Measurements from ENCODE around the gene SLIT3.

SLIT3 gene

DNA sequence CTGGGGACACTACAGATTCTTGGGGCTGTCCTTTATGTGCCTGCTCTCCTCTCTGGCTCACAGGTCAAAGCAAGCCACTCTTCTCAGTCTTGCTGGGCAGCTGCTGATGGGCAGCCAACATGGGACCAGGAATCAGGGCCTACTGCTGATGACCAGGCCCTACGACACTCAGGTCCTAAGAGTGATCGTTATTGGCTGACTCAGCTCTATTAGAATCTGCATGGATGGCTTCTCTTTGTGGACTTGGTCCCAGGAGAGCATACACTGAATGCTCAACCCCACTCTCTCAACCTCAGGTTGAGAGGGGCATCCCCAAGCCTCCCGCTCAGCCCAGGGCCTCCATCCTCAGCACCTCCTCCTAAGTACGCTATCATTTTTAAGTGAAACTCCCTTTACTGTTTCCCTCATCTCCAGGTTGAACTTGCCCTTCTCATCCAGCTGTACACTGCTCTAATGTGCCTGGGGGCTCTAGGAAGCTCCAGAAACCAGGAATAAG, 471.0 kb downstream of the SLIT3 start:
- POLR2A ChIA-PET = no interaction called here

DNA sequence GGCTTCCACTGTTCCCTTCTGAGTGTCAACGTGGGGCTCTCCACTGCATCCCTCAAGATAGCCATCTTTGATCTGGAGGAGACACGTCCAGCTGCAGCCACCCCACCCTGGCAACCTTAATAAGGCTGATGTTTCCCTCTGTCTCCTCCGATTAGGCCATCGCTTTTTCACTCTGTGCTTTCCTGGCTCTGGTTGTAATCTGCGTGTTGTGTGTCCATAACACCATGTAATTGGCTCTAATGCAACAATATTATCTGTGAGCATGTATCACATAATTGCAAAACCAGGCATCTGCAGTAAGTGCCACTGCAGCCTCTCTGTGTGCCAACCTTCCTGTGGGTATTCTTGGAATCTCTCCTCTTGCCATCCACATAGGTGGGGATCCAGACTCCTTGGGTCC, 471.9 kb downstream of the SLIT3 start:
- H3K4me3 ChIP-seq (ENCODE audit: low read depth, low read length) = no peak overlapping the region
- POLR2A ChIA-PET = no interaction called here
- TF ChIP-seq ZNF132 (tag by site-specific recombination; IDR thresholded peaks at IDR 0.05; ENCODE audit: borderline replicate concordance) = no peak
- no peak for TF ChIP-seq ZNF274 (IDR thresholded peaks at IDR 0.05; ENCODE audit: low read length)
- no peak for TF ChIP-seq ZNF274 (tag by site-specific recombination; IDR thresholded peaks at IDR 0.05; ENCODE audit: borderline replicate concordance)
- no peak for TF ChIP-seq ZNF747 (tag by site-specific recombination; IDR thresholded peaks at IDR 0.05)
- TF ChIP-seq ZNF621 (tag by site-specific recombination; IDR thresholded peaks at IDR 0.05) = no peak
- no peak for TF ChIP-seq PRDM1 (tag by site-specific recombination; IDR thresholded peaks at IDR 0.05)
- TF ChIP-seq ZNF140 (tag by site-specific recombination; IDR thresholded peaks at IDR 0.05) = no peak
- no peak for TF ChIP-seq ZFP69B (tag by site-specific recombination; IDR thresholded peaks at IDR 0.05)
- no peak for TF ChIP-seq ZSCAN30 (tag by site-specific recombination; IDR thresholded peaks at IDR 0.05)
- no peak for TF ChIP-seq ZNF138 (tag by site-specific recombination; IDR thresholded peaks at IDR 0.05; ENCODE audit: borderline replicate concordance)
- TF ChIP-seq ZFP3 (tag by site-specific recombination; IDR thresholded peaks at IDR 0.05; ENCODE audit: low read depth) = no peak
- TF ChIP-seq, protein P1, sequence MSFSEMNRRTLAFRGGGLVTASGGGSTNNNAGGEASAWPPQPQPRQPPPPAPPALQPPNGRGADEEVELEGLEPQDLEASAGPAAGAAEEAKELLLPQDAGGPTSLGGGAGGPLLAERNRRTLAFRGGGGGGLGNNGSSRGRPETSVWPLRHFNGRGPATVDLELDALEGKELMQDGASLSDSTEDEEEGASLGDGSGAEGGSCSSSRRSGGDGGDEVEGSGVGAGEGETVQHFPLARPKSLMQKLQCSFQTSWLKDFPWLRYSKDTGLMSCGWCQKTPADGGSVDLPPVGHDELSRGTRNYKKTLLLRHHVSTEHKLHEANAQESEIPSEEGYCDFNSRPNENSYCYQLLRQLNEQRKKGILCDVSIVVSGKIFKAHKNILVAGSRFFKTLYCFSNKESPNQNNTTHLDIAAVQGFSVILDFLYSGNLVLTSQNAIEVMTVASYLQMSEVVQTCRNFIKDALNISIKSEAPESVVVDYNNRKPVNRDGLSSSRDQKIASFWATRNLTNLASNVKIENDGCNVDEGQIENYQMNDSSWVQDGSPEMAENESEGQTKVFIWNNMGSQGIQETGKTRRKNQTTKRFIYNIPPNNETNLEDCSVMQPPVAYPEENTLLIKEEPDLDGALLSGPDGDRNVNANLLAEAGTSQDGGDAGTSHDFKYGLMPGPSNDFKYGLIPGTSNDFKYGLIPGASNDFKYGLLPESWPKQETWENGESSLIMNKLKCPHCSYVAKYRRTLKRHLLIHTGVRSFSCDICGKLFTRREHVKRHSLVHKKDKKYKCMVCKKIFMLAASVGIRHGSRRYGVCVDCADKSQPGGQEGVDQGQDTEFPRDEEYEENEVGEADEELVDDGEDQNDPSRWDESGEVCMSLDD (tag by site-specific recombination; IDR thresholded peaks at IDR 0.05) = no peak
- CTCF ChIA-PET = no interaction called here
- no peaks in the 10 kb centered on the region for H3K4me1 ChIP-seq (ENCODE audit: control insufficient read depth, insufficient read depth, low read length)
- H3K9me3 ChIP-seq (ENCODE audit: control insufficient read depth, insufficient read depth, low read depth, low read length) = no peaks in the 10 kb centered on the region
- H3K36me3 ChIP-seq (ENCODE audit: control insufficient read depth in 2 of 2, insufficient read depth in 1 of 2, low read length in 2 of 2) = no peaks in the 10 kb centered on the region
- H3K27ac ChIP-seq (ENCODE audit: extremely low read depth, low read depth, low read length) = no peak overlapping the region

More for the DNA sequence above, 471.0 kb downstream of the SLIT3 start:
- CTCF ChIA-PET = interaction anchor here (0.8 kb wide), 1 partner anchor 8 kb away, joined by 3 read pairs; no protein-coding TSS in a partner anchor
- H3K4me1 ChIP-seq (ENCODE audit: control insufficient read depth, insufficient read depth, low read length) = no peaks in the 10 kb centered on the region
- no peak overlapping the region for H3K27ac ChIP-seq (ENCODE audit: extremely low read depth, low read depth, low read length)
- H3K9me3 ChIP-seq (ENCODE audit: control insufficient read depth, insufficient read depth, low read depth, low read length) = no peaks in the 10 kb centered on the region
- TF ChIP-seq ZNF404 (tag by site-specific recombination; IDR thresholded peaks at IDR 0.05) (no peak), ZNF585B (tag by site-specific recombination; IDR thresholded peaks at IDR 0.05) (no peak), ZNF654 (tag by site-specific recombination; IDR thresholded peaks at IDR 0.05; ENCODE audit: low read depth) (no peak), ZNF571 (tag by site-specific recombination; IDR thresholded peaks at IDR 0.05) (no peak), ZNF394 (tag by site-specific recombination; IDR thresholded peaks at IDR 0.05; ENCODE audit: borderline replicate concordance) (no peak), ZNF610 (tag by site-specific recombination; IDR thresholded peaks at IDR 0.05; ENCODE audit: borderline replicate concordance) (no peak), ZNF362 (tag by site-specific recombination; IDR thresholded peaks at IDR 0.05) (no peak), ZNF37A (tag by site-specific recombination; IDR thresholded peaks at IDR 0.05) (no peak), ZNF513 (tag by site-specific recombination; IDR thresholded peaks at IDR 0.05) (no peak)
- no peaks in the 10 kb centered on the region for H3K36me3 ChIP-seq (ENCODE audit: control insufficient read depth in 2 of 2, insufficient read depth in 1 of 2, low read length in 2 of 2)
- no peak overlapping the region for H3K4me3 ChIP-seq (ENCODE audit: low read depth, low read length)
